Esophagus squamous epithelium (tissue), 5 donors: ENCODE results near the gene PVALEF. TPM values are rescaled to one million over a fixed set of nuclear protein-coding genes. Genes with fewer than 3 reads are reported as not detected.

ENCODE experiments used
- DNase-seq: peaks from one replicate; lab custom pipeline; 2025; lab: John Stamatoyannopoulos, UW
- H3K27ac ChIP-seq, 4 donors: fragments of 200-600 bp; sonication (generic); one replicate each; pipeline ENCODE4 v1.5.1; 2016 to 2019; ENCODE audit warnings: mild to moderate bottlenecking in 1 of 4
- H3K27me3 ChIP-seq, 4 donors: fragments of 200-600 bp; sonication (generic); 1 replicate in 3 of 4; 2 replicates in 1 of 4; pipeline versions ENCODE4 v1.5.1 to v1.6.0; 2017 to 2021; ENCODE audit warnings: antibody characterized with exemption in 1 of 4
- H3K36me3 ChIP-seq, 3 donors: fragments of 200-600 bp; sonication (generic); one replicate each; pipeline ENCODE4 v1.5.1; 2016 to 2019
- H3K4me1 ChIP-seq, 3 donors: fragments of 200-600 bp; sonication (generic); one replicate each; pipeline ENCODE4 v1.5.1; 2017 to 2019
- H3K4me3 ChIP-seq, 4 donors: fragments of 200-600 bp; sonication (generic); 1 replicate in 3 of 4; 2 replicates in 1 of 4; pipeline ENCODE4 v1.5.1; 2016 to 2019; ENCODE audit warnings: mild to moderate bottlenecking in 2 of 4, moderate library complexity in 1 of 4
- H3K9me3 ChIP-seq, 3 donors: fragments of 200-600 bp; sonication (generic); one replicate each; pipeline ENCODE4 v1.5.1; 2016 to 2019
- CTCF ChIP-seq, 6 experiments: fragments of 450-650 bp in 4 of 6; fragments of 200-600 bp in 2 of 6; sonication (generic) in 2 of 6; IDR thresholded peaks; one replicate each; pipeline ENCODE4 v1.5.1; 2016 to 2019; ENCODE audit warnings: antibody characterized with exemption in 6 of 6, mild to moderate bottlenecking in 4 of 6, moderate library complexity in 4 of 6
- POLR2A ChIP-seq, 4 donors: fragments of 450-650 bp; IDR thresholded peaks; one replicate each; pipeline ENCODE4 v1.6.1; 2017; ENCODE audit warnings: antibody characterized with exemption in 4 of 4, mild to moderate bottlenecking in 4 of 4, moderate library complexity in 3 of 4
- WGBS, 2 donors: methylation state at CpG; one replicate each; pipeline ENCODE4 v1.1.5; 2018; 5-methylcytosine and 5-hydroxymethylcytosine counted together
- intact Hi-C: fragments of 100-400 bp; cut with DNase I; formaldehyde crosslinking; loops from one replicate; pipeline ENCODE4 v1.15.0; 2022
- total RNA-seq, 4 donors: library from RNA; depleted of rRNA; stranded (reverse); fragments of >200 nt; gene quantifications; one replicate each; pipeline ENCODE4 v1.1.0, GENCODE V29; 2016
- donor health status: DM: yes; HTN: yes; CAD: no.

The PVALEF gene
- total RNA-seq, 4 donors from 2014 or later: not detected

- intact Hi-C loops: no loop called here
- WGBS, 2 donors: 84 to 86% methylated on average over 11 to 19 of the region's 45 CpGs
- TF ChIP-seq POLR2A (IDR thresholded peaks at IDR 0.05): no peak
- no peak for TF ChIP-seq CTCF (IDR thresholded peaks at IDR 0.05)
Measured at GRCh38 chr17:81196505-81197408, 31.4 kb downstream of the PVALEF start.

DNA sequence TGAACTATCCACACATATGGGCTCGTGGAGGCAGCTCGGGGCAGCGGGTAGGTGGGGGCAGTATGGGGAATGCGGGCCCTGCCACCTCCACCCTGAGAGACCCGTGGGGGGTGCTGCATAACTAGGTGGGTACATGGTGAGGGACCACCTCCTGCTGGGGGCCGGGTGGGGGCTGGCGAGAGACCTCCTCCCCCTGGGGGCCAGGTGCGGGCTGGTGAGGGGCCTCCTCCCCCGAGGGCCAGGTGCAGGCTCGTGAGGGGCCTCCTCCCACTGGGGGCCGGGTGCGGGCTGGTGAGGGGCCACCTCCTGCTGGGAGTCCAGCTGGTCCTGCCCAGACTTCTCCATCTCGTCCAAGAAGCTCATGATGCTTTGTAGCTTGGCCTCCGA lies 32.1 kb downstream of the PVALEF start:
- no peaks in the 10 kb centered on the region for H3K27me3 ChIP-seq
- H3K4me3 ChIP-seq: peak overlapping the region in 1 of 4 donors; percentile 8
- H3K36me3 ChIP-seq: peaks cover 0 to 31% (median 0%) of the 10 kb centered on the region in 3 donors
- no peak for DNase-seq
- intact Hi-C loops: no loop called here
- WGBS, 2 donors: no CpG with 5 or more reads among the region's 14 CpGs
- no peak overlapping the region for H3K27ac ChIP-seq
- TF ChIP-seq POLR2A (IDR thresholded peaks at IDR 0.05) (no peak), CTCF (IDR thresholded peaks at IDR 0.05) (no peak)
- H3K4me1 ChIP-seq: peaks cover 0 to 34% (median 0%) of the 10 kb centered on the region in 3 donors
- H3K9me3 ChIP-seq: no peaks in the 10 kb centered on the region

More at GRCh38 chr17:81196505-81197408, 31.4 kb downstream of the PVALEF start:
- peaks cover 0 to 34% (median 0%) of the 10 kb centered on the region in 3 donors for H3K4me1 ChIP-seq
- H3K36me3 ChIP-seq: peaks cover 0 to 31% (median 0%) of the 10 kb centered on the region in 3 donors
- no peak overlapping the region for H3K27ac ChIP-seq
- H3K9me3 ChIP-seq: no peaks in the 10 kb centered on the region
- no peaks in the 10 kb centered on the region for H3K27me3 ChIP-seq
- H3K4me3 ChIP-seq: peak overlapping the region in 1 of 4 donors; percentile 8
- DNase-seq: no peak

GRCh38 chr17:81197831-81198490 lies 32.7 kb downstream of the PVALEF start:
- Histone ChIP-seq H3K27me3 (no peaks in the 10 kb centered on the region), H3K27ac (no peak overlapping the region), H3K9me3 (no peaks in the 10 kb centered on the region), H3K4me3 (no peak overlapping the region), H3K4me1 (peaks cover 0 to 29% (median 0%) of the 10 kb centered on the region in 3 donors), H3K36me3 (peaks cover 0 to 33% (median 0%) of the 10 kb centered on the region in 3 donors)
- intact Hi-C loops: no loop called here
- WGBS, 2 donors: 96 to 100% methylated on average over 1 to 4 of the region's 21 CpGs
- no peak for DNase-seq
- no peak for TF ChIP-seq POLR2A (IDR thresholded peaks at IDR 0.05)
- no peak for TF ChIP-seq CTCF (IDR thresholded peaks at IDR 0.05)

GRCh38 chr17:81198826-81199481 lies 33.6 kb downstream of the PVALEF start:
- no peak for TF ChIP-seq CTCF (IDR thresholded peaks at IDR 0.05)
- no peak for TF ChIP-seq POLR2A (IDR thresholded peaks at IDR 0.05)
- H3K27ac ChIP-seq: no peak overlapping the region
- H3K9me3 ChIP-seq: no peaks in the 10 kb centered on the region
- no peak overlapping the region for H3K4me3 ChIP-seq
- H3K36me3 ChIP-seq: peaks cover 0 to 43% (median 0%) of the 10 kb centered on the region in 3 donors
- intact Hi-C loops: no loop called here
- WGBS, 2 donors: 83 to 94% methylated on average over 2 to 10 of the region's 22 CpGs
- no peak for DNase-seq
- no peaks in the 10 kb centered on the region for H3K27me3 ChIP-seq
- H3K4me1 ChIP-seq: peaks cover 0 to 29% (median 0%) of the 10 kb centered on the region in 3 donors
